H1 (cell line): Measurements from ENCODE around the gene ALDOA. TPM values are rescaled to one million over a fixed set of nuclear protein-coding genes. Genes with fewer than 3 reads are reported as not detected.

Experiments
- CTCF ChIA-PET: fragments of 300-600 bp; sonication (Branson Sonifier 250); formaldehyde crosslinking; loops from one replicate; lab custom pipeline; 2021; ENCODE audit not compliant: partially characterized antibody; lab: Charles Lee
- POLR2A ChIA-PET: fragments of 300-600 bp; sonication (Branson Sonifier 250); formaldehyde crosslinking; loops from one replicate; lab custom pipeline; 2021; ENCODE audit warnings: inconsistent platforms; ENCODE audit not compliant: partially characterized antibody; lab: Charles Lee
- DNase-seq, 2 experiments: peaks; one replicate each; pipeline versions ENCODE4 v3.0.0 to v3.0.0-alpha.2; 2010 to 2022; ENCODE audit warnings: low spot score in 2 of 2, low read depth in 1 of 2, mixed read lengths in 1 of 2
- FAIRE-seq: peaks from 2 replicates; lab custom pipeline; 2011; peaks lifted over from hg19 to GRCh38; lab: Jason Lieb, UNC
- H2AFZ ChIP-seq: 2 replicates; pipeline ENCODE4 v1.8.1; 2012; ENCODE audit warnings: low read length, inconsistent platforms
- H2AK5ac ChIP-seq: 2 replicates; pipeline ENCODE4 v1.6.1; 2013; ENCODE audit warnings: low read depth, low read length
- H2BK120ac ChIP-seq: replicated peaks from 2 replicates; pipeline ENCODE3; 2013; ENCODE audit warnings: low read depth, low read length, inconsistent platforms
- H2BK12ac ChIP-seq: 2 replicates; pipeline ENCODE4 v1.6.1; 2013; ENCODE audit warnings: low read depth, low read length
- H2BK15ac ChIP-seq: 2 replicates; pipeline ENCODE4 v1.6.1; 2013; ENCODE audit warnings: low read length
- H2BK20ac ChIP-seq: 2 replicates; pipeline ENCODE4 v1.6.1; 2013; ENCODE audit warnings: low read length
- H2BK5ac ChIP-seq: 2 replicates; pipeline ENCODE4 v1.6.1; 2013; ENCODE audit warnings: low read depth, low read length
- H3K14ac ChIP-seq: 2 replicates; pipeline ENCODE4 v1.6.1; 2013; ENCODE audit warnings: inconsistent platforms; ENCODE audit not compliant: insufficient read length
- H3K18ac ChIP-seq: 2 replicates; pipeline ENCODE4 v1.6.1; 2013; ENCODE audit warnings: low read length; ENCODE audit errors: extremely low read depth
- H3K23ac ChIP-seq: 2 replicates; pipeline ENCODE4 v1.6.1; 2013; ENCODE audit warnings: inconsistent platforms; ENCODE audit not compliant: insufficient read length
- H3K23me2 ChIP-seq: 2 replicates; pipeline ENCODE4 v1.6.1; 2013; ENCODE audit warnings: low read depth, low read length
- H3K27ac ChIP-seq: 2 replicates; pipeline ENCODE4 v1.6.1; 2011; ENCODE audit warnings: low read depth, low read length, inconsistent platforms
- H3K27me3 ChIP-seq, 4 experiments: replicated peaks in 1 of 4; 1 replicate in 1 of 4; 2 replicates in 3 of 4; pipeline versions ENCODE4 v1.6.1 to v1.8.1; 2011 to 2013; ENCODE audit warnings: low read length in 3 of 4, mild to moderate bottlenecking in 3 of 4, inconsistent platforms in 2 of 4, mixed read lengths in 2 of 4, moderate library complexity in 1 of 4; ENCODE audit not compliant: control insufficient read depth in 3 of 4, insufficient read depth in 3 of 4; ENCODE audit errors: extremely low read depth in 1 of 4
- H3K36me3 ChIP-seq, 4 experiments: 2 replicates each; pipeline versions ENCODE4 v1.6.1 to v1.8.1; 2011 to 2013; ENCODE audit warnings: mild to moderate bottlenecking in 4 of 4, low read length in 3 of 4, moderate library complexity in 2 of 4, control low read depth in 1 of 4, inconsistent platforms in 1 of 4; ENCODE audit not compliant: insufficient read depth in 4 of 4, control insufficient read depth in 2 of 4
- H3K4ac ChIP-seq: replicated peaks from 2 replicates; pipeline ENCODE3; 2013; ENCODE audit warnings: low read length, low read depth, mixed read lengths, inconsistent platforms; ENCODE audit not compliant: insufficient read length
- H3K4me1 ChIP-seq, 4 experiments: replicated peaks in 1 of 4; 1 replicate in 1 of 4; 2 replicates in 3 of 4; pipeline versions ENCODE4 v1.6.1 to v1.8.1; 2011 to 2013; ENCODE audit warnings: low read length in 3 of 4, inconsistent platforms in 2 of 4, mixed read lengths in 1 of 4; ENCODE audit not compliant: insufficient read depth in 4 of 4, control insufficient read depth in 3 of 4
- H3K4me2 ChIP-seq, 2 experiments: 2 replicates each; pipeline versions ENCODE4 v1.6.1 to v1.8.1; 2011 to 2013; ENCODE audit warnings: low read depth in 2 of 2, low read length in 2 of 2, control low read depth in 1 of 2, inconsistent platforms in 1 of 2, mild to moderate bottlenecking in 1 of 2; ENCODE audit not compliant: insufficient read depth in 1 of 2
- H3K4me3 ChIP-seq, 4 experiments: fragments of 200-600, 300-600 bp in 1 of 4; sonication (generic), shearing (Covaris generic), sonication (Bioruptor Twin) in 1 of 4; 2 replicates each; pipeline versions ENCODE4 v1.5.1 to v1.8.1; 2011 to 2016; ENCODE audit warnings: low read length in 4 of 4, low read depth in 3 of 4, control low read depth in 2 of 4, inconsistent platforms in 2 of 4, mild to moderate bottlenecking in 2 of 4, mixed read lengths in 1 of 4, moderate library complexity in 1 of 4; ENCODE audit not compliant: insufficient read depth in 2 of 4; ENCODE audit errors: extremely low read depth in 1 of 4
- H3K56ac ChIP-seq: replicated peaks from 2 replicates; pipeline ENCODE3; 2013; ENCODE audit warnings: low read depth, mild to moderate bottlenecking, mixed read lengths, low read length, inconsistent platforms; ENCODE audit not compliant: insufficient read length
- H3K79me1 ChIP-seq: 2 replicates; pipeline ENCODE4 v1.6.1; 2013; ENCODE audit warnings: low read depth, low read length, control low read depth
- H3K79me2 ChIP-seq, 2 experiments: 2 replicates each; pipeline versions ENCODE4 v1.6.1 to v1.8.1; 2012 to 2013; ENCODE audit warnings: low read length in 2 of 2, mild to moderate bottlenecking in 2 of 2, inconsistent platforms in 1 of 2; ENCODE audit not compliant: insufficient read depth in 2 of 2, control insufficient read depth in 1 of 2
- H3K9ac ChIP-seq, 4 experiments: replicated peaks in 1 of 4; 1 replicate in 1 of 4; 2 replicates in 3 of 4; pipeline versions ENCODE4 v1.6.1 to v1.8.1; 2011 to 2013; ENCODE audit warnings: low read depth in 3 of 4, low read length in 3 of 4, control low read depth in 2 of 4, mild to moderate bottlenecking in 2 of 4, moderate library complexity in 2 of 4, inconsistent platforms in 1 of 4; ENCODE audit errors: extremely low read depth in 1 of 4
- H3K9me3 ChIP-seq, 2 experiments: 2 replicates each; pipeline versions ENCODE4 v1.6.1 to v1.8.1; 2012 to 2013; ENCODE audit warnings: mild to moderate bottlenecking in 2 of 2, moderate library complexity in 2 of 2, control low read depth in 1 of 2, inconsistent platforms in 1 of 2, low read depth in 1 of 2, low read length in 1 of 2, mixed read lengths in 1 of 2; ENCODE audit not compliant: insufficient read depth in 2 of 2
- H4K20me1 ChIP-seq, 2 experiments: replicated peaks in 1 of 2; 2 replicates each; pipeline versions ENCODE3 to v1.8.1; 2011 to 2013; ENCODE audit warnings: inconsistent platforms in 2 of 2, low read length in 2 of 2, mild to moderate bottlenecking in 1 of 2; ENCODE audit not compliant: insufficient read depth in 2 of 2, control insufficient read depth in 1 of 2
- H4K5ac ChIP-seq: 2 replicates; pipeline ENCODE4 v1.6.1; 2013; ENCODE audit warnings: low read length, low read depth, mixed read lengths, inconsistent platforms; ENCODE audit not compliant: insufficient read length
- H4K8ac ChIP-seq: 2 replicates; pipeline ENCODE4 v1.8.0; 2013; ENCODE audit warnings: mild to moderate bottlenecking, moderate library complexity, low read length, inconsistent platforms; ENCODE audit not compliant: insufficient read depth; ENCODE audit errors: extremely low read depth
- H4K91ac ChIP-seq: replicated peaks from 2 replicates; pipeline ENCODE3; 2013; ENCODE audit warnings: low read length, mixed read lengths, inconsistent platforms; ENCODE audit not compliant: insufficient read length
- POLR2A ChIP-seq, 2 experiments: IDR thresholded peaks; 1 replicate in 1 of 2; 2 replicates in 1 of 2; pipeline ENCODE4 v1.6.1; 2011; ENCODE audit warnings: low read depth in 2 of 2, low read length in 2 of 2, mild to moderate bottlenecking in 2 of 2; ENCODE audit errors: control extremely low read depth in 1 of 2
- POLR2AphosphoS5 ChIP-seq: IDR thresholded peaks from 2 replicates; pipeline ENCODE4 v1.6.1; 2011; ENCODE audit warnings: low read depth, low read length
- RBBP5 ChIP-seq: IDR thresholded peaks from 2 replicates; pipeline ENCODE4 v1.7.1; 2012; ENCODE audit warnings: low read depth, mild to moderate bottlenecking, inconsistent platforms, low read length, moderate library complexity, borderline replicate concordance
- WGBS, 2 experiments: shearing (Covaris generic) in 1 of 2; methylation state at CpG; one replicate each; pipeline versions ENCODE4 v1.1.6 to v1.1.7; 2013 to 2015; ENCODE audit warnings: low lambda C conversion rate in 2 of 2, mixed read lengths in 2 of 2, inconsistent platforms in 1 of 2, low coverage in 1 of 2, missing lambda C conversion rate in 1 of 2; ENCODE audit not compliant: insufficient replicate concordance in 2 of 2, insufficient coverage in 1 of 2, insufficient read length in 1 of 2; ENCODE audit errors: extremely low coverage in 1 of 2, missing lambda C conversion rate in 1 of 2; 5-methylcytosine and 5-hydroxymethylcytosine counted together
- polyA plus RNA-seq, 7 experiments: library from polyadenylated mRNA; depleted of rRNA in 3 of 7; stranded (reverse) in 5 of 7; unstranded in 2 of 7; fragments of >200 nt in 5 of 7; fragments of 200-250 nt in 2 of 7; gene quantifications; 1 replicate in 5 of 7; 2 replicates in 1 of 7; 4 replicates in 1 of 7; pipeline versions ENCODE4 v1.2.1 to v1.2.3, GENCODE V29; 2011 to 2013; ENCODE audit warnings: missing spikeins in 2 of 7, mixed read lengths in 2 of 7
- total RNA-seq: library from RNA; stranded (reverse); fragmentation: NEBNext Ultra II Directional; extraction: Animal tissue kit (Norgen Biotek cat#: 25700); gene quantifications from 2 replicates; pipeline ENCODE4 v1.2.1, GENCODE V29; 2021

Gene ALDOA
- total and polyA plus RNA-seq, 2 of the 8 experiments (the other 6 are each of a cell fraction or from before 2014, with no cell fraction given), result 1,072 to 1,083 TPM

DNA sequence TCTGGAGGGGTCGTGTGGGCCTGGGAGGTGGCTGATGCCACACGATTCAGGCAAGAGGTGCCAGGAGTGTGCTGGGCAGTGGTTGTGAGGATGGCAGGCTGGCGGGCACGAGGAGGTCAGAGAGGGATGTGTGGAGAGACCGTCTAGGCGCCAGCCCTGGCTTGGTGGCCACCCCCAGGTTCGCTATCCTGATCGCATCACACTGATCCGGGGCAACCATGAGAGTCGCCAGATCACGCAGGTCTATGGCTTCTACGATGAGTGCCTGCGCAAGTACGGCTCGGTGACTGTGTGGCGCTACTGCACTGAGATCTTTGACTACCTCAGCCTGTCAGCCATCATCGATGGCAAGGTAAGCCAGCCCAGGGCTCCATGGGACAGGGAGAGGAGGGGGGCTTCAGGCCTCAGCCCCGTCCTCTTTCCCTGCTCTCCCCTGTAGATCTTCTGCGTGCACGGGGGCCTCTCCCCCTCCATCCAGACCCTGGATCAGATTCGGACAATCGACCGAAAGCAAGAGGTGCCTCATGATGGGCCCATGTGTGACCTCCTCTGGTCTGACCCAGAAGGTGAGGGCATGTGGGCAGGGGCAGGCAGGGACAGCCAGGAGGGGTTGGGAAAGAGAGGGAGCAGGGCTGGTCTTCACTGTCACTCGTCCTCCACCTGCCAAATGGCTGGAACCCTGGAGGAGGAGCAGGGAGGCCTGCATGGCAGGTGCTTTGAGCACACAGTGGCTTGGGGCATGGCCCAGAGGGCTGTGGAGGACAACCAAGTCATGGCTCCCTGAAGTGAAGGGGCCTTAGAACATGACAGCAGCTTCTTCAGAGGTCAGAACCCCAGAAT, 17.9 kb downstream of the ALDOA start:
- POLR2A ChIA-PET, result interaction anchor here (9.9 to 21.2 kb wide), 3 partner anchors 7 to 15 kb away, joined by 151 to 353 read pairs (median 353); partner anchors contain the start of genes ALDOA, PPP4C, TBX6 and YPEL3
- H2AK5ac ChIP-seq, result no peak overlapping the region
- 95% methylated on average over 22 of the region's 24 CpGs; no CpG with 5 or more reads in 1 of the 2 experiments for WGBS, 2 experiments
- no peak overlapping the region for H2BK20ac ChIP-seq
- H3K18ac ChIP-seq, result no peak overlapping the region
- H2AFZ ChIP-seq, result no peak overlapping the region
- no peak for DNase-seq
- H3K56ac ChIP-seq, result no peak overlapping the region
- H3K9me3 ChIP-seq, result no peaks in the 10 kb centered on the region
- no peak overlapping the region for H3K14ac ChIP-seq
- TF ChIP-seq POLR2AphosphoS5 (0 out of 2 replicates have a peak, but pooled peaks have one; percentile 18), RBBP5 (no peak), POLR2A (IDR thresholded peaks at IDR 0.05; ENCODE audit: control extremely low read depth in 1 of 2, low read depth in 2 of 2, low read length in 2 of 2) (0 out of 3 replicates have a peak, but pooled peaks of 1 of the 2 experiments have one; percentile 36)
- TF ChIP-seq, all 59 proteins: peak for 2
- no peak overlapping the region for H3K27ac ChIP-seq
- no peaks in the 10 kb centered on the region for H3K4me1 ChIP-seq
- peaks cover 23 to 63% (median 36%) of the 10 kb centered on the region in 4 experiments for H3K36me3 ChIP-seq
- no peaks in the 10 kb centered on the region; a peak in 1 of 7 replicates for H3K27me3 ChIP-seq
- no peak overlapping the region for H4K5ac ChIP-seq
- H3K4me3 ChIP-seq, result no peak overlapping the region
- H4K8ac ChIP-seq, result no peak overlapping the region
- H3K23ac ChIP-seq, result no peak overlapping the region
- peaks cover 0 to 12% of the 10 kb centered on the region in 2 experiments; a peak in 2 of 4 replicates for H3K79me2 ChIP-seq
- no peak overlapping the region for H4K91ac ChIP-seq
- no peak overlapping the region for H2BK5ac ChIP-seq
- H2BK12ac ChIP-seq, result no peak overlapping the region
- H3K23me2 ChIP-seq, result no peaks in the 10 kb centered on the region
- no peak overlapping the region for H2BK15ac ChIP-seq
- H2BK120ac ChIP-seq, result no peak overlapping the region
- H3K4me2 ChIP-seq, result no peak overlapping the region
- no peaks in the 10 kb centered on the region; the same call in 1 of the 2 replicates for H3K79me1 ChIP-seq
- H3K9ac ChIP-seq, result no peak overlapping the region
- H3K4ac ChIP-seq, result no peak overlapping the region
- H4K20me1 ChIP-seq, result peaks cover 8 to 20% of the 10 kb centered on the region in 2 experiments
- no peak for FAIRE-seq
- CTCF ChIA-PET, result interaction anchor here (2.2 to 5.9 kb wide), 3 partner anchors 8 to 29 kb away, joined by 6 to 46 read pairs (median 7); partner anchors contain the start of gene TBX6
